G401 (cell line): ENCODE results near the gene DNM3. TPM values are rescaled to one million over a fixed set of nuclear protein-coding genes. Genes with fewer than 3 reads are reported as not detected.

Experiments used
- DNase-seq: peaks from one replicate; pipeline ENCODE4 v3.0.0-alpha.2; 2015; ENCODE audit warnings: low spot score
- in situ Hi-C: cut with HindIII; loops from 2 replicates; pipeline ENCODE4 v1.10.0; 2016; ENCODE audit warnings: low sequenced_read_pairs, mixed read lengths
- total RNA-seq: library from RNA; depleted of rRNA; stranded (reverse); fragments of >200 nt; shearing (Covaris generic); gene quantifications from 2 replicates; pipeline ENCODE4 v1.2.3, GENCODE V29; 2014

Gene DNM3
- total RNA-seq, 1 experiment from 2014 or later = 8.3 TPM

DNA sequence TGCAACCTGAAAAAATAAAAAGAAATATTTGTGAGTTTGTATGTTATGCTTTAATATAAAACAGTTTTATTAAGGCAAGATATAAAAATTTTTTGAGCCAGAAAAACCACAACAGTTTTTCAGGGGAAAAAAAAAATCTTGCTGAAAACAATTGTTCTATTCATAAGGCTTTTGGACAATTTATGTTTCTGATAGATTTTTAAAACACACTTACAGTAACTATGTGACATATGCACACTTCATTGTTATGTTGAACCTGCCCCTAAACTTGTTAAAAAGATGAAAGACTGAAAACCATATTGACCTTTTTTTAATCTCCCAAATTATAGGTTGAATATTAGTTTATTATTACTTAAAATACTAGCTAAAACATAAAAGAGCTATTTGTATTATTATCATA, 299.3 kb downstream of the DNM3 start:
- in situ Hi-C loops = no loop called here
- no peak for DNase-seq

DNA sequence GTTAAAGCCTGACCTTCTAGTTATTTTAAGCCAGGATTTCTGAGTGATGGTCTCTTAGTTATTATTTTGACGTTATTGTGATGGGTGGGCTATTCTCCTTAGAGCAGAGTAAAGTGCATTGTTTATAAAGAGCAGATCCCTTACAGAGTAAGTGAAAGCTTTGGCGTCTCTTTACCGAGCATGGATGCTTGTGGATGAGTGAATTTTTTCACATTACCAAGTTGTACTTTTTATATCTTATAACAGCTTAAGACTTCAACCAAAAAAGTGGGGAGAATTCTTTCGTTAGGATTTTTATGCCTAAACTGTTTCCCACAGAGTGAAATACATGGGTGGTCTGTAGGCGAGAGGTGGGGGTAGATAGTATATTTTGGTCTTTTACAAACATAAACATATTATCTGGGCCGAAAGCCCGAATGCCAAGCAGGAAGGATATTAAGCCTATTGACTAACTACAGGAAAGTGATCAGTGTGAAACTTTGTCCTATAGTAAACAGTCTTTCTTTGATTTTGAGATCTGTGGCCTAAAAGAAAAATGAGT, 300.1 kb downstream of the DNM3 start:
- in situ Hi-C loops = no loop called here

DNA sequence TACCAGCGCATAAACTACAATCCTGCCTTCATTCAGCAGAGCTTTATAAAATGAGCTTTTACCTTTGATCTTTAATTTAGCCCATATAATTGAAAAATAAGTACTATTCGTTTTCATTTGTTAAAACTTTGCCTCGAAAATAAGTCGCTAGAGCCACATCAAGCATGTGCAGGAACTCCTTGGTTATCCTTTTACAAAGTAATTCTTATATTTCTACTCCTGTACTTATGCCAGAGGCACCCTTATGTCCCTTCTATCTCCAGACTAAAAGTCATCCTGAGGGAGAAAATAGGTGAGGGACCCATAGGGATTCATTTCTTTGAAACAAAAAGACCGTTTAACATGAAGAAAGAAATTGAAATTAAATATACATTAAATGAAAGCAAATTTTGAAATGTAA, 301.0 kb downstream of the DNM3 start:
- in situ Hi-C loops = no loop called here
- DNase-seq = no peak

More for the DNA sequence above, 300.1 kb downstream of the DNM3 start:
- DNase-seq = no peak

DNA sequence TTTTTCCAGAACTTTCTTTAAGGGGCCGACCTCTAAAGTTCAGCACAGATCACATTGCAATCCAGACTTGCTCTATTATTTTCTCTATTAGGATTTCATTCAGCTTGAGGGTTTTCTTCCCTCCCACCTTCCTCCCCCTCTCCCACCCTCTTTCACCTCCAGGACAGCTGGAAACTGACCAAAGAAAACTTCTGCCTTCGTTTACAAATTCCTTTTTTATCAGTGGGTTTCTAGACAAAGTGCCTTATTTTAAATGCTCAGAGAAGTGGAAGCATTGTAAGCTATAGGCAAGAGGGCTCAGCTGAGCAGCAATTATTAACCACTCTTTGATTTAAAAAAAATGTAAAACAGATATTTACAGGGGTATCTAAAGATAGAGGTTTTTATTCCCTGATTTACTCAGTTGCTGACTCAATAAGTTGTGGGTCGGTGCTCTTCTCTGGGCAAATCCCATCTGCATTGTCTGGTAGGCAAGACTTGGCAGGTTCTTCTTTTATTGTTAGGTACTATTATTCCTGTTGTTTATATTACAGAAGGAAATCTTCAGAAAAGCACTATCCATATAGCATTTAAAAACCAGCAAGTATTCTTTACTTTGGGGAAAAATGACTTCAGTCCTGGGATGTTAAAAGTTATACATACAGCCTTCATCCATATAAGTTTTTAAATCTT, 302.2 kb downstream of the DNM3 start:
- in situ Hi-C loops = no loop called here
- no peak for DNase-seq

DNA sequence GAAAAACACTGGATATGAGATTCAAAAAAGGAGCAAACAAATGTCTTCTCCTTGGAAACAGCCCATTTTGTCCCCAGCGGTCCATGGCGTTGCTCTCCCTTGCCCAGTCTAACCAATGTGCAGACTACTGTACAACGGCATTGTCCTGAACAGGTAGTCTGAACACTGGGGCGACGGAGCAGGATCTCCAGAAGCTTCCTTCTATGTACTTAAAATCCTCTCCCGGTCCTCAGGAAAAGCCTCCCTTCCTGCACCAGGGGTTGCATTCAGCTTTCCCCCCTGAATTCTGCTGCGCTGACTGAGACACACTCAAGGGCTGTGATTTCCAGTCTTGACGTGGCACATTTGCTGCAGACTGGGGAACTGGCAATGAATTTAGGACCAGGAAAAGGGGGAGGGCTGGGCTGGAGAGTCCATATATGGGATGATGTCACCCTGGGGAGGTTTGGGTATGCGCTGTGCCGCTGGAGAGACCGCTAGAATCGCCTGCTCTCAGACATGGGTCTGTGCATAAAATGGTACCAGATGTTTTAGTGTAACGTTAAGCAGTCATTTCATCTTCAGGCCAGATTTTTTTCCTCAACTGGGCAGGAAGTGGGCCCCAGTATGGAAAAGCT, 303.3 kb downstream of the DNM3 start:
- in situ Hi-C loops = no loop called here
- peak; percentile 63 for DNase-seq

DNA sequence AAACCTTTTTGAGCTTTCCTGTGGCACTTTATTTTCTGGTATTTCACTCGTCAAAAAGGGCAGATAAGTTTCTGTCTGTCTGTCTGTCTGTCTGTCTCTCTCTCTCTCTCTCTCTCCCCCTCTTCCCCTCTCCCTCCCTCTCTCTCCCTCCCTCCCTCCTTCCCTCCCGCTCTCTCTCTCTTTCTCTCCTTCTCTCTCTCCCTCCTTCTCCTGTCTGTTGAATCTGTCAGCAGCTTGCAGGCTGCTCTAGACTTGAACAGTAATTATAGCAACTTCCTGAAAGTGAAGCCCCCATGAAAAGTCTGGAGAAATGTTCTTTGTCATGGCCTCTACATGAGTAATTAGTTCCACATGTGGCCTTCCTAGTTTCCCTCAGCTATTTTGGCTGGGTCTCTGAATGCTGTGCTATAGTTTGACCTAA, 303.9 kb downstream of the DNM3 start:
- in situ Hi-C loops = no loop called here

DNA sequence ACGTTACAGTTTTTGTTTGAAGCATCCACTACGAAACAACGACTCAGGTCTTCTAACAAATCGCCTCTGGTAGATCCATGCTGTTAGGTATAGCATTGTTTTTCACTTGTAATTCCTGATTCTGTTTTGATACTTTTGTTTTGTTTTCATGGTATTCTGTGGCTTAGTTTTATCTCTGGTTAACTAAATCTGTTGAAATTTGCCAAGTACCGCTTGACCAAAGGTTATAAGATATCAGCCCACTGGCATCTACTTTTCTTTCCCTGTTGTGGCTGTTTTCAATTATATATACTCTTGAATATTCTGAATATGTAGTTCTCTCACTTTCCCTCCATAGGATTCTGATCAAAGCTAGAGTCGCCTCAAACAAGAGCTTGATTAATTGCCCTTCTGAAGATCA, 304.4 kb downstream of the DNM3 start:
- in situ Hi-C loops = no loop called here
- no peak for DNase-seq

More for the DNA sequence above, 303.9 kb downstream of the DNM3 start:
- peak; percentile 38 for DNase-seq

DNA sequence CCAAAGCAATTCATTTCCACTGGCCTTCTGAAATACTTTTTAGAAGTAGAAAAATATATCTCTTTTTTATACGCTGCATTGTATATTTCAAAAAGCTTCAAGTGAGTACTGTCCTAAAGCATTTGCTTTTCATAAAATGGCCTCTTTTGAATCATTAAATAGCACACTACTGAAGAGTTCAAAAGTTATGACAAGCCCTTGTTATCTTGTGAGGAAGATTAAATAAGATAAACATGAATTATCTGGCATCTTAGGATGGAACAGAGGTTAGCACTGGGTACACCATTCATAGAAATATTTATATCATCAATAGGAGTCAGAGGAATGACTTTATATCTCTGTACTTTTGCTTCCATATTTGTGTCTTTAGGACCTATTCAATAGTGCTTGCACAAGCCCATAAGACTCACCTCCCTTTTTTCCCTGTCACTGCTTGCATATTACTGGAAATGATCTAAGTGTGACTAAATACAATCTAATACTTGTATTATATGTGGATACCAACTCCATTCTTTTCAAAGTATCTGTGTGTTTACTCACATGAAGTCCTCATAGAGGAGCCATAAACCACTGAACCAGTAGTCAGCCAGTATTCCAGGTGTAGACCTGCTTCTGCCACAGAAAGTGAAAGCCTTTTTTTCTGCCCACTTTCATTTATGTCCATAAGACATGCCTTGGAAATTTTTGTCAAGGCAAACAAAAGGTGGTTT, 305.0 kb downstream of the DNM3 start:
- in situ Hi-C loops = no loop called here
- no peak for DNase-seq

DNA sequence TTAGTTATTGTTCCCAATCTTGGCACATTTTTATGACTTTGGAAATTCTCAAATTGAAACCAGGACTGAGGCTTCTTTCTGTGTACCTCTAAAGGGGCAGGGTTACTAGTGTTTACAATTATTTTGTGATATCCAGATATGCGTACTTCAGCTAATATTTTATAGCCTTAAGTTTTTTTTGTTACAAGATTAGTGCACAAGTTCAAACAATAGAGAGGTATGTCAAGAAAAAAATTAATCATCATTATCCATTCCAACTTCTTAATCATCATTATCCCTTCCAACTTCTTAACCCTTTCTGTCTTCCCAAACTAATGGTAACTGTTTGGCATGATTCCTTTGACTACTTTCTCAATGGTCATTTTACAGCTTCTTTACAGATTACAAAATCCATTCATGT, 306.2 kb downstream of the DNM3 start:
- no peak for DNase-seq
- in situ Hi-C loops = no loop called here

DNA sequence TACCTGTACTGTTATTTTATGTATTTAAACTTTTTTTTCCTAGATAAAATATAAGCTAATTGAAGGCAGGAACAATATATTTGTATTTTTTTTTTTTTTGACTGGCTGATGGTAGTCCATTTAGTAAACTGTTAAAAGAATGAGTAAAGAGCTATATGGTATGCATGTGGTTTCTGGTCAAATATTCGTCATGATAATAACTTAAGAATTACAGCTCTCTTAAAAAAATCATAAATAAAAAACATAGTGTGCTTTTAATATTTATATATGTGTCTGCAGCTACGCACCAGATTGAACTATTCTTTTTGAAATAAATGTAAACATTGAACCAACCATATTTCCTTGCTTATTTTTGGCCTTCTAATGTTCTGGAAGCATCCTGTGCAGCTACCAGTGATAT, 306.9 kb downstream of the DNM3 start:
- in situ Hi-C loops = no loop called here
- no peak for DNase-seq

DNA sequence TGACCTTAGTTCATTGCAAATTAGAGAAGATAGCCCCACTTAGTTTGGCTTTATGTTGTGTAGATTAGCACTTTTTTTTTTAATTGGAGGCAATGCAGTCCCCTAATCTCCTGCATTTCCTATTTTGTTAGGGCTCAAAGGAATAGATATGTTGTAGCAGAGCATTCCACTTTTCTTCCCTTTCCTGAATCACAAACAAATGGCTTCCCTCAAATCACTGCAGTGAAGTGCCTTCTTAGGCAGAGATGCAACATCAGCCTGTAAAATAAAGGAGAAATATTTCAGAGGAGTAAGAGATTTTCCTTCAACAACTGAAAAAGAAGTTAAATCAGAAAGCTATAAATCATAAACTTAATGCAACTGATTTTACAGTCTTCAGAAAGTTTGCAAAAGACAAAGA, 307.4 kb downstream of the DNM3 start:
- in situ Hi-C loops = no loop called here
- DNase-seq = no peak

DNA sequence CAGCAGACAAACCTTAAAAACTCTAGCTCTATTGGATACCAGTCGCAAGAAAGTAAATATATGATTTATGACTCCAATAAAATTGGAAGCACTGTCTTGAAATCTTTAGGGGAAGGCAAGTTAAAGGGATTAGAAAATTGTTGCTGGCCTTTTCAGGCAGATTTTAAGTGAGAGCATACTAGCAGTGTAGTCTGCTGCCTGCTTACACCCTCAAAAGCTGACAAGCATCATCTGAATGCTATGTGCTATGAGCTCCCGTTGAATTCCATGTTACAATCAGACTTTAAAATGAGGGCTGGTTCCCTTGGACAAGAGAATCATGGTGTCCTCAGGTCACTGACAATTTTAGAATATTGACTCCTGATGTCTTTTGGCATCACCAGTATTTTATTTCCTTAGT, 308.0 kb downstream of the DNM3 start:
- in situ Hi-C loops = no loop called here
- no peak for DNase-seq

DNA sequence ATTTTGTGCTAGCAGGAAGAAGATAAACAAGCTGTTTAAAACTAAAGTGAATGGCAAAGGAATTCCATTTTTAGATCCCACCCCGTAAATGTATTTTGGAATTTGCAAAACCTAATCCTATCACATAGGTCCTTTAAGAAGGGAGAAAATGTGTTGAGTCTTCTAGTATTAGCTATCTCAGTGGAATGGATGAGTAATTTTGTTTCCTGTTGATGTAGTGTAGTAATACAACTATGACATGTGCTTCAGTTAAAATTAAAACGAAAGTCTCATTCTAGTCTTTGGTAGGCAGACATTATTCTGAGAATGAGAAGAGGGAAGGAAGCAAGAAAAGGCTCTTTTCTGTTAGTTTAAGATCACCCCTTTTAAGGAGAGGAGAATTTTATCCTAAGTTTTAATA, 313.3 kb downstream of the DNM3 start:
- in situ Hi-C loops = no loop called here
- DNase-seq = no peak

DNA sequence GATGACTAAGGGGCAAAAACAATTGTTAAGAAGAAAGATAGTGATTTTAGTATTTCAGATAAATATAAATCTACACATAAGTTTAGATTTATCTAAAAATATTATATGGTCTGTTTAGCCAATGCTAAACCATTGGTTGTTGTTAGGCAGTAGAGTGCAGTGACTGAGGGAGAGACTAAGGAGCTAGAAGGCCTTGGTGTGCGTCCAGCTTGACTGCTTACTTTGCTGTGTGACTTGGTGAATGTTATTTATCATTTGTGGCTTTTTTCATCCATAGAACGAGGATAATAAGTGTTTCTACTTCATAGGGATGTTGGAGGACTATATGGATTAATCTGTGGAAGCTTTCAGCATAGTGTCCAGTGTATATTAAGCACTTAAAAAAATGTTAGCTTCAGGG, 314.5 kb downstream of the DNM3 start:
- in situ Hi-C loops = no loop called here

DNA sequence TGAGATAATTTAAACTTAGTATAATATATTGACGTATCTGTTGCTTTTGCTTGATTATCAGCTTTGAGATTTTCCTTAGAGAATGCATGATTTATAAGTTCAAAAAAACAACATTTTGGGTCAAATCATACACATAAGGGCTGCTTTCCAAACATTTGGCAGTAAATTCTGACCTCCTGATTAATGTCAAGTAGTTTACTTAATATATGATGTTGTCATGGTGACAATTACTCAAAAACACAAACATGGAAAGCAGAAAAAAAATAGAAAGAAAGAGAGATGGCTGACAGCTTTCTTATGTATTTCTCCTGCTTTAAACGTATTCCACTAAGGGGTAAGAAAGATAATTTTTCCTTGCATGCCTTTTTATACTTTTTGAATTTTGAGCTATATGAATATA, 320.9 kb downstream of the DNM3 start:
- in situ Hi-C loops = no loop called here
- DNase-seq = no peak

More for the DNA sequence above, 314.5 kb downstream of the DNM3 start:
- no peak for DNase-seq

DNA sequence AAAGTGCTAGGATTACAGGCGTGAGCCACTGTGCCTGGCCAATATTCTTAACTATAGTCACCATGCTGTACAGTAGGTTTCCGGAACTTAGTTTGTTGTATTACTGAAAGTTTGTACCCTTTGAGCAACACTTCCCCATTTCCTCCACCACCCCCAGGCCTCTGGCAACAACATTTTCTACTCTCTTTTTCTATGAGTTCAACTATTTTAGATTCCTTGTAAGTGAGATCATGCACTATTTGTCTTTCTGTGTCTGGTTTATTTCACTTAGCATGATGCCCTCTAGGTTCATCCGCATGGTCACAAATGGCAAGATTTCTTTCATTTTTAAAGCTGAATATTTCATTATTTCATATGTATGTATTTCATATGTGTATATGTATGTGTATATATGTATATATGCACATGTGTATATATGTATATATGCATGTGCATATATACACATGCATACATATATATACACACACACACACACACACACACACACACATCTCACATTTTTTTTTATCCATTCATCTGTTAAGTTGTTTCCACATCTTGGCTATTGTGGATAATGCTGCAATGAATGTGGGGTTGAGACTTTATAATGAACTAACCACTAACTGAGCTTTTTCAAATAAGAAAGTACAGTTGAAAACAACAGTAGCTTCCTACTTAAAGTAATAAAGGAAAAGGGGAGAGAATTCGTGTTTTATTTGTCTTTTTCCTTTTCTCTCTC, 322.4 kb downstream of the DNM3 start:
- in situ Hi-C loops = no loop called here
- DNase-seq = no peak

DNA sequence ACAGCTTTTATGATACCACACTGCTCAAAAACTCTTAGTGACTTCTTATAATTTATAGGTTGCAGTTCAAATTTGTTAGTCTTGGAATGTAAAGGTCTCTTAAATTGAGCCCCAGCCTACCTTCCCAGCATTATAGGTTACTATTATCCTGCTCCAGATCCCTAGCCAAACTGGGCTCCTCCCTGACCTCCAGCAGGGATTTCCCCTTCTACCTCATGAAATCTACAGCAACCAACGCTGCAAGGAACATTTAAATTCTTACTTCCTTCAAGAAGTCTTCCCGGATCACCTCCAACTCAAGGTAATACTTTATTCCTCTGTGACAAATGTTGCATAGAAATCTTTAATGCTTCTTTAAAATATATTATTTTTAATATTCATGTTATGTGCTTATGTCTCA, 324.1 kb downstream of the DNM3 start:
- in situ Hi-C loops = no loop called here
- no peak for DNase-seq

DNA sequence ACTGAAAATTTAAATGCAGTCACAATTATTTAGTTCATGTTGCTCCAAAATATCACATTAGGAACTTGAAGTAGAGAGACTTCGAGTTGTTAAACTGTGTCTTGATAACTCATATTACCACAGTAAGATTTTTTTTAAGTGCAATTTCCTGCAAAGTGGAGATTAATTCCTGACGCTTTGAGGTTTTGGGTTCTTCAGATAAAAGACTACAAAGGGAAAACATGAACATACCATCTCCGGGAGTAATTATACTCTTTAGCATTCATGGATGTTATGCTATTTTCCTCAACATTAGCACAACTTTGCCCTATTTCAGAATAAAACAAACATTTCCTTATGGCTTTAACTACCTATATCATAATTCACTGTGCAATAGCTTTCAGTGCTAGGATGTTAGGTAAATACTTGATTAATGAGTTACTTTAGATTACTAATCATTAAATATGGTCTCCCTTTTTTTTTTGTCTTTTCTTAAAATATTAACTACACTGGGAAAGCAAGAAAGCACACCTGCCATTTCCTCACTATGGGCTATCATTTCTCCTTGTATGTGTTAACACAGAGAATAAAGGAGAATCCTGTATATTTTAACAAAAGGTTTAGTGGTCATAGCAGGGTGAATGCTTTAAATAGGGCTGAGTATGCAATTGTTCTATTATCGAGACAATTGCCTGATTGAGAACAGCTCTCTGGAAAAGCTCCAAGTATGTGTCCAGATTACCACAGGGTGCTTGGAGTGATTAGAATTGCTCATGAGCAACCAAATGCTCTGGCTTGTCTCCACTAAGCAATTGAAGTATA, 326.7 kb downstream of the DNM3 start:
- peak; percentile 82 for DNase-seq
- in situ Hi-C loops = no loop called here

DNA sequence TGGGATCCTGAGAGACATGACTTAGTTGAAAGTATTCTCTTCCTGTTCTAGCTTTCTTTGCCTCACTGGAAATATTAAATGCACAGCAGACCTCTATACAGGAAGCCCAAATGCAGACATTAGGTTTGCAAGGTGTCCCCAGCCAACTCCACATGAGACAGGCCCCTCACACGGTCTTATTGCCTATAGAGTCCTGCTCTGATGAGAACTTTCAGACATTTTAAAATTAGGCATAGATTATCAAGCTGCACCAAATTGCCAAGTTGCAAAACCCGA, 327.2 kb downstream of the DNM3 start:
- in situ Hi-C loops = no loop called here
- no peak for DNase-seq
